ENCODE results near the gene RAB40C.

The RAB40C gene, protein sequence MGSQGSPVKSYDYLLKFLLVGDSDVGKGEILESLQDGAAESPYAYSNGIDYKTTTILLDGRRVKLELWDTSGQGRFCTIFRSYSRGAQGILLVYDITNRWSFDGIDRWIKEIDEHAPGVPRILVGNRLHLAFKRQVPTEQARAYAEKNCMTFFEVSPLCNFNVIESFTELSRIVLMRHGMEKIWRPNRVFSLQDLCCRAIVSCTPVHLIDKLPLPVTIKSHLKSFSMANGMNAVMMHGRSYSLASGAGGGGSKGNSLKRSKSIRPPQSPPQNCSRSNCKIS

DNA sequence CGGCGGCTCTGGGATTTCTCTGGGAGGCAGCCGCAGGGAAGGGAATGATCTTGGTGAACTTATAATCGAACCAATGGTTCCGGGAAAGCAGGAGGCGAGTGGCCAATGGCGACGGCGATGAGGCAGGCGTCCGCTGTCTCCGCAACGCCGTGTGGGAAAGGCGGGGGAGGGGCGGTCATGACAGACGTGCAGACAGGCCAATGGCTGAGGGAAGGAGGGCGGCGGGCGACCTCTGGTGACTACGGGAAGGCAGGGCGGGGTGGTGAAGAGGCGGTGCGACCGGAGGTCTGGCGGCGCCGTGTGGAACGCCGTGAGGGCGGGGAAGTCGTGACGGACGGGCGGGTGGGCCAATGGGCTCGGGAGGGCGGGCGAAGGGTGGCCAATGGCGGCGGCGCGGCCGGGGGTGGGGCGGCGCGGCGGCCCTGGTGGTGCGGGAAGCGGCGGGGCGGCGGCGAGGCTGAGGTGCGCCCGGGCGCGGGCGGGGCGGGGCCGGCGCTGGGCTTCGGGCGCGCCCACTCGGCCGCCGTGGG lies at the start of gene RAB40C:
TSS of gene RAB40C (plus strand) at position 409 of the 530 bp plus-strand sequence. CDS start 226 bp downstream, outside the sequence.
- peak; percentile 99 for DNase-seq

- no peak for DNase-seq
These were observed 49.1 kb upstream of the RAB40C start for GRCh38 chr16:540645-541340.

- no peak for DNase-seq
These were observed 46.3 kb upstream of the RAB40C start for GRCh38 chr16:543301-544164.

DNA sequence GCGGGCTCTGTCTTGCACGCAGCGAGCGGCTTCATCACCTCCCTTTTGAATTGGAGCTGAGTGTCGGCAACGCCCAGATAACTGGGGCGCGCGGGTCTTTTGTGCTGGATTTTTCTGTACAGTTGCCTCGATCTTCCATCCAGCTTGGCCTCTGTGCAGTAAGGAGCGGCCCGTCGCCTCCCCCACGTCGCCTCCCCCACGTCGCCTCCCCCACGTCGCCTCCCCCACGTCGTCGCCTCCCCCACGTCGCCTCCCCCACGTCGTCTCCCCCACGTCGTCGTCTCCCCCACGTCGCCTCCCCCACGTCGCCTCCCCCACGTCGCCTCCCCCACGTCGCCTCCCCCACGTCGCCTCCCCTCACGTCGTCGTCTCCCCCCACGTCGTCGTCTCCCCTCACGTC lies 45.3 kb upstream of the RAB40C start:
- DNase-seq = no peak

DNA sequence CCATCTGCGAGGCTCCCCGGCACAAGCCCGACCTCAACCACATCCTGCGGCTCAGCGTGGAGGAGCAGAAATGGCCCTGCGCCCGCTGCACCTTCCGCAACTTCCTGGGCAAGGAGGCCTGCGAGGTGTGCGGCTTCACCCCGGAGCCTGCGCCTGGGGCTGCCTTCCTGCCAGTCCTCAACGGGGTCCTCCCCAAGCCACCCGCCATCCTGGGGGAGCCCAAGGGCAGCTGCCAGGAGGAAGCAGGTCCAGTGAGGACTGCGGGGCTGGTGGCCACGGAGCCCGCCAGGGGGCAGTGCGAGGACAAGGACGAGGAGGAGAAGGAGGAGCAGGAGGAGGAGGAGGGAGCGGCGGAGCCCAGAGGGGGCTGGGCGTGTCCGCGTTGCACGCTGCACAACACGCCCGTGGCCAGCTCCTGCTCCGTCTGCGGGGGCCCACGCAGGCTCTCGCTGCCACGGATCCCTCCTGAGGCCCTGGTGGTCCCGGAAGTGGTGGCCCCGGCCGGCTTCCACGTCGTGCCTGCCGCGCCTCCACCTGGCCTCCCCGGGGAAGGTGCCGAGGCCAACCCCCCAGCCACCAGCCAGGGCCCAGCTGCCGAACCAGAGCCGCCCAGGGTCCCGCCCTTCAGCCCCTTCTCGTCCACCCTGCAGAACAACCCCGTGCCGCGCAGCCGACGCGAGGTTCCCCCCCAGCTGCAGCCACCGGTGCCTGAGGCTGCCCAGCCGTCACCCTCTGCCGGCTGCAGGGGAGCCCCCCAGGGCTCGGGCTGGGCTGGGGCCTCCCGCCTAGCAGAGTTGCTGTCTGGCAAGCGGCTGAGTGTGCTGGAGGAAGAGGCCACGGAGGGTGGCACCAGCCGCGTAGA lies 42.7 kb upstream of the RAB40C start:
- DNase-seq = peak; percentile 53 to 54

GRCh38 chr16:548586-548985 lies 41.3 kb upstream of the RAB40C start:
- DNase-seq = no peak

GRCh38 chr16:549544-550263 lies 40.2 kb upstream of the RAB40C start:
- no peak for DNase-seq

DNA sequence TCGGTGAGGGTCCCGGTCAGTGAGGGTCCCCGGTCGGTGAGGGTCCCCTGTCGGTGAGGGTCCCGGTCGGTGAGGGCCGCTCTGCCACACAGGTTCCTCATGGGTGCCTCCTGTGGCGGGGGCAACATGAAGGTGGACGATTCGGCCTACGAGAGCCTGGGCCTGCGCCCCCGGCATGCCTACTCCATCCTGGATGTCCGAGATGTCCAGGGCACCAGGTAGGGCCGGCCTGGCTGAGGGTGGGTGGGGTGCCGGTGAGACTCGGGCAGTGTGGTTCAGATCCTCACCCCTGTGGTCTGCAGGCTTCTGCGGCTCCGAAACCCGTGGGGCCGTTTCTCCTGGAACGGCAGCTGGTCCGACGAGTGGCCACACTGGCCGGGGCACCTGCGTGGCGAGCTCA lies 38.7 kb upstream of the RAB40C start:
- DNase-seq = no peak

DNA sequence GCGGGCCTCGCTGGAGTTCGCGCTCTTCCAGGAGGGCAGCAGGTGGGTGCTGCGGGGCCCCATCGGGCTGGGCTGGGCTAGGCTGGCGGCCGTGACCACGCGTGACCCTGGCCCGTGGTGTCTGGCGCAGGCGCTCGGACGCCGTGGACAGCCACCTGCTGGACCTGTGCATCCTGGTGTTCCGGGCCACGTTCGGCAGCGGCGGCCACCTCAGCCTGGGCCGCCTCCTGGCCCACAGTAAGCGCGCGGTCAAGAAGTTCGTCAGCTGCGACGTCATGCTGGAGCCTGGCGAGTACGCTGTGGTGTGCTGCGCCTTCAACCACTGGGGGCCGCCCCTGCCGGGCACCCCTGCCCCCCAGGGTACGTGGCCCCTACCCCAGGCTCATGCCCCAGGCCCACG lies 37.7 kb upstream of the RAB40C start:
- DNase-seq = no peak

- DNase-seq = no peak
These were observed 36.1 kb upstream of the RAB40C start for GRCh38 chr16:553601-554296.

GRCh38 chr16:554297-554621 lies 35.6 kb upstream of the RAB40C start:
- DNase-seq = no peak

GRCh38 chr16:554640-555365 lies 35.1 kb upstream of the RAB40C start:
- no peak for DNase-seq

DNA sequence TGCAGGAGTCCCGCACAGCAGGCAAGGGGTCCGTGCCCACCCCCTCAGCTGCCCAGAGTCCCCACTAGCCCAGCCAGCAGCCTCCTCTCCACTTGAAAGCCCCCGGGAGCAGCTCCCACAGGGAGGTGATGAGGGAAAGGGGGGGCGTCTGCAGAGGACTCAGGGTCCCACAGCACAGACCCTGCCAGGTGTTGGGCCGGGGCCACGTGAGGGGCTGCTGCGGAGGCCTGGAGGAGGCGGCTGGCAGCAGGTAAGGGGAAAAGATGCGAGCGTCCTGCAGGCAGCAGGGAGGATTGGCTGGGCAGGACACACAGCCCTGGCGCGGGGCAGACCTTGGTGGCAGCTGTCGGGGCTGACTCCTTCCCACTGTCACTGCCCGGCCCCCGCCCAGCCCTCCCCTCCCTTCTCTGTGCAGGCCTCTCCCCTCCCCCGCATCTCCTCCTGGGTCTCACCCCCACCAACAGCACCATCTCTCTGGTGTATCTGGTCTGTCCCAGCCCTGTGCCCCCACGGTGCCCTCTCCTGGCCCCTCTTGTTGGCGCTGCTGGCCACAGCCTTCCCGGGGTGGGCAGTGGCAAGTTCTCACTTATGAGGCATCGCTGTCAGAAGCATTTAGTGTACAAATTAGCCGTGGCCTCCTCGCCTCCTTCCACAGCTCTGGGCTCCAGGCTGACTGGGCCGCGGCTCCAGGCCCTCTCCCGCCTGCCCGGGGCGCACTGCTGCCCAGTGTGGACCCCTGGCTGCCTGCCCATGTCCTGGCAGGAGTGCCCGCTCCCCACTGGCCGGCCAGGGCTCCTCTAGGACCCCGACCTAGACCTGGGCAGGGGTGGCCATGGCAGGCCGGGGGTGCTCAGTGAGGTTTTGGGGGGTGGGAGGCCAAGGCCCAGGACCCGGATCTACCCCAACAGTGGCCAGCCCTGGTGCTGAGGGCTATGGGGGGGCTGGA lies 34.1 kb upstream of the RAB40C start:
- DNase-seq = no peak

- no peak for DNase-seq
These were observed 33.2 kb upstream of the RAB40C start for GRCh38 chr16:556474-557173.

- DNase-seq = no peak
These were observed 32.2 kb upstream of the RAB40C start for GRCh38 chr16:557463-558297.

DNA sequence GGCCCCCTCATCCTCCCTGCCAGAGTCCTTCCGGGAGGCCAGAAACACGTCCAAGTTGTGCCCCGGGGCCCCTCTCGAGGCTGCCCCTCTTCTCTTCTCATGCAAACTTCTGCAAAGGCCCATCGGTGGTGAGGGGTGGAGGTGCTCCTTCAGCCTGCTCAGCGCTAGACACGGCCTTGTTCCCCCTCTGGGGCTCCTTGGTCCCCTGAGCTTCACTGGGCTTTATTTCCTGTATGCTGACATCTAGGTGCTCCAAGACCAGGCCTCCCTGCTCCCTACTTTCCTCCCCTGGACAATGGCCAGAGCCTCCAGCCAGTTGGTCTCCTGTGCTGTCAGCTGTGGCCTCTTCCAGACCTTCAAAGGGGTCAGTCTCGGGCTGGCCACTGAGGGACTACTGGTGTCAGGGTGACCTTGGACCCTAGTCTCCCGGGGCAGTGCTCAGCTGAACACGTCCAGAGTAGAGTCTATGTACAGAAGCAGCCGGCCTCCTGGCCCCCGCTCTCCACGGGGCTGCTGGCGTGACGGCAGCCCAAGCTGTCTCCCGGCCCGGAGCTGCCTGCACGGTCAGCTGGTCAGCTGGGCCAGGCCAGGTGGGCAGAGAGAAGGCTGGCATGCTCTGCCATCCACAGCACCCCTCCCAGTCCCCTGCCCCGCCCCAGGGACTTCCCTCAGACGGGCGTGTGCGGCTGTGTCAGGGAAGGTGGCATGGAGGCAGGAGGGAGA lies 31.4 kb upstream of the RAB40C start:
- DNase-seq = no peak

DNA sequence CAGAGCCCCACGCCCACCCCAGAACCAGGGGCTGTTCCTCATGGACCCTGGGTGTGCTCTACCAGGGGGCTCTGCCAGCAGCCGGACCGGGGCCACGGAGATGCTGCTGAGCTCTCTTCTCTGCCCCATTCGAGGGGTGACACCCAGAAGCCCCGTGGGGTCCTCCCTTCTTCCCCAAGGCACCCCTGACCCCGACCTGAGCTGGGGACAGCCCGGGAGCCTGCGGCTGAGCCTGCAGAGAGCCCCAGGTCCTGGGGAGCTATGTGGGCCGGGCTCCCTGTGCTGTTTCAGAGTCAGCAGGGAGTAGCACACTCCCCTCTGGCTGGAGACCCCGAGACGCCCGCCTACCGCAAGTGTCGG lies 30.9 kb upstream of the RAB40C start:
- no peak for DNase-seq

Data from stimulated activated CD4-positive, alpha-beta T cell treated with anti-CD3 and anti-CD28 coated beads, Interleukin-4, amount 100 ng/mL, for 4 hours (primary cell).